K562 treated with DMSO at 1 percent for 12 hours (cell line): ENCODE data around the gene ENOSF1. TPM values are rescaled to one million over a fixed set of nuclear protein-coding genes. Genes with fewer than 3 reads are reported as not detected.

Experiments used
- total RNA-seq: library from RNA; unstranded; fragments of 300-600 nt; gene quantifications from 2 replicates; pipeline ENCODE4 v1.2.3, GENCODE V29; 2022; ENCODE audit not compliant: insufficient read depth

Gene ENOSF1, protein sequence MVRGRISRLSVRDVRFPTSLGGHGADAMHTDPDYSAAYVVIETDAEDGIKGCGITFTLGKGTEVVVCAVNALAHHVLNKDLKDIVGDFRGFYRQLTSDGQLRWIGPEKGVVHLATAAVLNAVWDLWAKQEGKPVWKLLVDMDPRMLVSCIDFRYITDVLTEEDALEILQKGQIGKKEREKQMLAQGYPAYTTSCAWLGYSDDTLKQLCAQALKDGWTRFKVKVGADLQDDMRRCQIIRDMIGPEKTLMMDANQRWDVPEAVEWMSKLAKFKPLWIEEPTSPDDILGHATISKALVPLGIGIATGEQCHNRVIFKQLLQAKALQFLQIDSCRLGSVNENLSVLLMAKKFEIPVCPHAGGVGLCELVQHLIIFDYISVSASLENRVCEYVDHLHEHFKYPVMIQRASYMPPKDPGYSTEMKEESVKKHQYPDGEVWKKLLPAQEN
- total RNA-seq, result 19.1 and 48.3 TPM in 2 replicates

DNA sequence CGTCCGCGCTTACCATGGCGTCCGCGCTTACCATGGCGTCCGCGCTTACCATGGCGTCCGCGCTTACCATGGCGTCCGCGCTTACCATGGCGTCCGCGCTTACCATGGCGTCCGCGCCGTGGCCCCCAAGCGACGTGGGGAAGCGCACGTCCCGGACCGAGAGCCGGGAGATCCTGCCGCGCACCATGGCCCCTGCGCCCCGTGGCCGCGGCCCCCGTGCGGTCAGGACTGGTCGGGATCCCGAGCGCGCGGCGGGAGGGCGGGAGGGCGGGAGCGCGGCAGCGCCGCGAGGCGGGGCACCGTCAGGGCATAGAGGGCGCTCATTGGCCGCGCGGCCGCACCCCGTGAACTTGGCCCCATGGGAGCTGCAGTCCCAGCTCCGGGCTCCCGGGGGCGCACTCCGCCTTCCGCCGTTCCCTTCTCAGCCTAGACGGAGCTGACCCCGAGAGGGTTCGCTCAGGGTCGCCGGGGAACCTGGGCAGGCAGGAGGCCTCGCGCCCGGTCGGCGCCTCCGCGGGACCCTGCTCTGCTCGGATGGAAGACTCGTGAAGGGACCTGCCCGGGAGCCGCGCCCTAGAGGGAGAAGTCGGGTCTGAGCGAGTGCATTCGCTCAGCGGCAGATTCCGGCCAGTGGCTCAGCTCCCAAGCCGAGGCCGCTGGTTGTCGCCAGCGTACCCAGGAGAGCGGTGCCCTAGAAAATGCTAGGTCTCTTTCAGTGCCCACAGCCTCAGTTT, at the start of gene ENOSF1:
Gene ENOSF1, minus strand, starts transcription at position 230 of the 734 bp plus-strand sequence. Its CDS starts 43 bp downstream, at position 187.

GRCh38 chr18:657311-658000, 55.0 kb downstream of the ENOSF1 start, which contains the start of gene TYMS:
Gene TYMS (plus strand): TSS chr18:657653. CDS start chr18:657743, 90 bp downstream.

Other genes with a start within 250 kb of the ENOSF1 start
- gene COLEC12, start 211.9 kb downstream of the ENOSF1 start, total RNA-seq, result not detected in 2 replicates
- not detected in 2 replicates for gene CETN1, start 132.2 kb downstream of the ENOSF1 start, total RNA-seq
- gene CLUL1, start 115.6 kb downstream of the ENOSF1 start, total RNA-seq, result not detected in 2 replicates
- 176 and 250 TPM in 2 replicates for gene TYMS, start 55.0 kb downstream of the ENOSF1 start, total RNA-seq
- gene YES1, start 99.6 kb upstream of the ENOSF1 start, total RNA-seq, result 7.5 and 36.1 TPM in 2 replicates
- not detected in 2 replicates for gene ADCYAP1, start 192.2 kb upstream of the ENOSF1 start, total RNA-seq